Sigmoid colon (tissue), 4 donors: ENCODE results near the gene PI4KA.

ENCODE experiments used
- POLR2AphosphoS5 ChIP-seq, 4 donors: sonication (generic); formaldehyde crosslinking; IDR thresholded peaks; one replicate each; pipeline ENCODE4 v1.6.1; 2017; ENCODE audit warnings: antibody characterized with exemption in 4 of 4
- TF ChIP-seq, protein P1 (sequence below), 4 experiments: fragments of 450-650 bp in 3 of 4; fragments of 200-600 bp in 1 of 4; IDR thresholded peaks; one replicate each; pipeline ENCODE4 v1.5.1; 2016 to 2019; ENCODE audit warnings: antibody characterized with exemption in 4 of 4, mild to moderate bottlenecking in 3 of 4, moderate library complexity in 2 of 4

DNA sequence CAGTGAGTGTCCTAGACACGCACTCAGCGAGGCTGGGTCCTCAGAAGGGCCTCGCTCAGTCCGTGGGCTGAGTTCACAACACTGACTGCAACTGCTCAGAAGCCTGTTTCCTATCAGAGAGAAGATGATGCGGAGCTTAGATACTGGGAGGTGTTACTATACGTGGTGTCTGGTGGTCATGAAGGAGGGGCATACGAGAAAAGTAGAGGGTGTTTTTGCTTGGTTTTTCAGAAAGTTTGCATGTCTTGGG, 94.2 kb downstream of the PI4KA start:
- TF ChIP-seq, protein P1, sequence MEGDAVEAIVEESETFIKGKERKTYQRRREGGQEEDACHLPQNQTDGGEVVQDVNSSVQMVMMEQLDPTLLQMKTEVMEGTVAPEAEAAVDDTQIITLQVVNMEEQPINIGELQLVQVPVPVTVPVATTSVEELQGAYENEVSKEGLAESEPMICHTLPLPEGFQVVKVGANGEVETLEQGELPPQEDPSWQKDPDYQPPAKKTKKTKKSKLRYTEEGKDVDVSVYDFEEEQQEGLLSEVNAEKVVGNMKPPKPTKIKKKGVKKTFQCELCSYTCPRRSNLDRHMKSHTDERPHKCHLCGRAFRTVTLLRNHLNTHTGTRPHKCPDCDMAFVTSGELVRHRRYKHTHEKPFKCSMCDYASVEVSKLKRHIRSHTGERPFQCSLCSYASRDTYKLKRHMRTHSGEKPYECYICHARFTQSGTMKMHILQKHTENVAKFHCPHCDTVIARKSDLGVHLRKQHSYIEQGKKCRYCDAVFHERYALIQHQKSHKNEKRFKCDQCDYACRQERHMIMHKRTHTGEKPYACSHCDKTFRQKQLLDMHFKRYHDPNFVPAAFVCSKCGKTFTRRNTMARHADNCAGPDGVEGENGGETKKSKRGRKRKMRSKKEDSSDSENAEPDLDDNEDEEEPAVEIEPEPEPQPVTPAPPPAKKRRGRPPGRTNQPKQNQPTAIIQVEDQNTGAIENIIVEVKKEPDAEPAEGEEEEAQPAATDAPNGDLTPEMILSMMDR (IDR thresholded peaks at IDR 0.05): no peak
- TF ChIP-seq POLR2AphosphoS5 (IDR thresholded peaks at IDR 0.05): no peak
